Measurements from ENCODE around the gene EPB41.

EPB41 gene

DNA sequence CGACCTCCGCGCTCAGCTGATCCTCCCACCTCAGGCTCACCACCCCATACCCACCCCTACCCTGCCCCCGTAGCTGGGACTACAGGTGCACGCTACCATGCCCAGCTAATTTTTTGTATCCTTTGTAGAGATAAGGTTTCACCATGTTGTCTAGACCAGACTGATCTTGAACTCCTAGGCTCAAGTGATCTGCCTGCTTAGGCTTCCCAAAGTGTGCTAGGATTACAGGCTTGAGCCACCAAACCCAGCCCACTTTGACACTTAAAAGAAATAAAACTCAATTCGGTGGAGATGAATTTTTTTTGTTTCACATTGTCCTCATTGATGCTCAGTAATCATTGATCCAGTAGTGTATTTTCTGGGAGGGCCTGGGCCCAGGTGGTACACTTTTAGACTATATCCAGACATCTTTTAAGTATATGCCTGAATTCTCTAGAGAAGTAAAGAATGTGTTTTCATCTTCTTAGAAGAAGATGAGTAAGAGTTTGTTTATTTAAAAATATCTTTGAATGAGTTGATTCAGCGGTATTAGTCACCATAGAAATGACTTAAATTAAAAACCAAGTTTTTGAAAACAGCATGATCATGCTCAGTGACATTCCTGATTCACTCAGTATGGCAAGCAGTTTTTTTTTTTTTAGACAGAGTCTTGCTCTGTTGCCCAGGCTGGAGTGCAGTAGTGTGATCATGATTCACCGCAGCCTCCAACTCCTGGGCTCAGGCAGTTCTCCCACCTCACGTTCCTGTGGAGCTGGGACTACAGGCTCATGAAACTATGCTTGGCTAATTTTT is 57.8 kb downstream of the EPB41 start:
- FAIRE-seq (no peak), DNase-seq (ENCODE audit: insufficient read length, low spot score) (no peak)

DNA sequence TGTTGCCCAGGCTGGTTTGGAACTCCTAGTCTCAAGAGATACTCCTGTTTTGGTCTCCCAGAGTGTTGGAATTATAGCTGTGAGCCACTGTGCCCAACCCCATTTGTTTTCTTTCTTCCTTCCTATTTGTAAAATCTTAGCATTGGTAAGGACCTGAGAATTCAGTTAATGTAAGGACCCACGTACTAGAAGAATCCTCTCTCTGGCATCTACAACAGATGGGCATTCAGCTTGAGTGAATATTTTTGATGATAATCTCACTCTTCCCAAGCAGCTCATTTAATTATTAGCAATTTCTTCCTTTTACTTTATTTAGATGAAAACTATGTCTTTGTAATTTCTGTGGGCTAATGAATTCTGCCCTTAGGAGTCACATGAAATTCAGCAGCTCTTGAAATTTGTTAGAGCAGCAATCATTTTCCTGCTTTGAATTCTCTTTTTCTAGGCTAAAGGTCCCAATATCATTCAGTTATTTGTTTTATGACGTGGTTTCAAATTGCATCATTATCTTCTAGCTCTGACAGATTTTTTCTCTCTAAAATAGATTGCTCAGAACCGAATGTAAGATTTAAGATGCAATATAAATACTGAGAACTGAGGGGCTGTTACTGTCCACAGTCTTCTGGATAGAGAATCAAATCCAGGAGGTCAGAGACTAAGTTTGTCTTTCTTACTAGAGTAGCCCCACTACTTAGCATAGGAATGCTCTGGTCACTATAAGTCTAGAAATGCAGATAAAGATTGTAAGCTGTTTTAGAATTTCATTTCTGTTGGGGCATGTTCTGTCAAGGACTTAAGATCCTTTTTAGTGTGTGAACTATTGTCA is 59.4 kb downstream of the EPB41 start:
- FAIRE-seq = no peak
- DNase-seq (ENCODE audit: insufficient read length, low spot score) = no peak

DNA sequence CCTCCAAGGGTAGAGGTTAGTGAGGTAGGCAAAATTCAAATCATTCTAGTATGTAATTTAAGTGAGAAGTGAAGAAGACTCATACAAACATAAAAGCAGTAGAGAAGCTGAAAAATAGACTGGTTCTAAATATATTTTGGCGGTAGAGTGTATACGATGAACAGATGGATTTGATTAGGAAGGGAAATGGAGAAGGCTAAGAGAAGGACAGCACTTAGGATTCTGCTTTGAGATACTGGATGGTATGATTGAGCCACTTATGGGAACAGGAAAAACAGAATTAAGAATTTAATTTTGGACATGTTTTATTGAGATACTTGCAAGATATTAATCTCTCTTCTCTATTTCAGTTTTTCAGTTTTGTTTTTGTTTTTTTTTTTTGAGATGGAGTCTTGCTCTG is 60.1 kb downstream of the EPB41 start:
- no peak for FAIRE-seq
- DNase-seq (ENCODE audit: insufficient read length, low spot score) = no peak

DNA sequence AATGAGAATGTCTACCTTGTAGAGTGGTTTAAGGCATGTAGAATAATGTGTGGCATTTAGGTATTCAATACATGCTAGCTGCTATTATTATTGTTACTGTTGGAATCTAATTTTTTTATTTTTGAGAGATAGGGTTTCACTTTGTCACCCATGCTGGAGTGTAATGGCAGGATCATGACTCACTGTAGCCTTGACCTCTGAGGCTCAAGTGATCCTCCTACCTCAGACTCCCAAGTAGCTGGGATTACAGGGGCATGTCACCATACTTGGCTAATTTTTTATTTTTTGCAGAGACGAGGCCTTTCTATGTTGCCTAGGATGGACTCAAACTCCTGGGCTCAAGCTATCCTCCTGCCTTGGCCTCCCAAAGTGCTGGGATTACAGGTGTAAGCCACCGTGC is 61.9 kb downstream of the EPB41 start:
- no peak for DNase-seq (ENCODE audit: insufficient read length, low spot score)
- FAIRE-seq = no peak

DNA sequence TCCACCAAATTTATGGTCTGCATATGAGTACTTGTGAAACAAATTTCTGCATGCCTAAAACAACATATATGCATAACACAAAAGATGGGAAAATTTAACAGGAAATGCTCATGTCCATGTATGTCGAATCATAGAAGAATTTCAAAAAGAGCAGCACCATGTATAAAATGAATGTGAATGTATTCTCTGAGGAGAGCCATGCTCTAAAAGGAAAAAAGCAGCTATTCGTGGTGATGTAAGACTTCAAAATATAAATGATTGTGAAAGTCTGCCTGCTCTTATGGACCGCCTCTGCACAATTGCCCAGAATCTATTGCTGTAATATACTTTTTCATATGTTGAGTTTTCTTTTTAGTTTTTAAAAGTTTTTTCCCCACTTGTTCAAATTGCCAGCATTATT is 66.8 kb downstream of the EPB41 start:
- FAIRE-seq (no peak), DNase-seq (ENCODE audit: insufficient read length, low spot score) (no peak)

DNA sequence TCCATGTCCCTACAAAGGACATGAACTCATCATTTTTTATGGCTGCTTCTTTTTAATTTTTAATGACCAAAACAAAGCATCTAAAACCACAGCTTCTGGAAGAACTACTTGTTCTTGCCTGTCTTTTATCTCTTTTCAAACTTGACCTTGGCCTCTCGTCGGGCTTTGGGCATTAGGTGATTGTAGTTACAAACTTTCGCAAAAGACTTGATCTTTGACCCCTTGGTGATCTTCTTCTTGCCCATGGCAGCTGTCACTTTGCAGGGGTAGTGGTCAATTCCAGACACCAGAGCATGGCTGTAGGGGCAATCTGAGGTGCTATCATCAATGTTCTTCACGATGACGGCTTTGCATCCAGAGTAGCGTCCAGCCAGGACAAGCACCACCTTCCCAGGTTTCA is 67.8 kb downstream of the EPB41 start:
- no peak for FAIRE-seq

DNA sequence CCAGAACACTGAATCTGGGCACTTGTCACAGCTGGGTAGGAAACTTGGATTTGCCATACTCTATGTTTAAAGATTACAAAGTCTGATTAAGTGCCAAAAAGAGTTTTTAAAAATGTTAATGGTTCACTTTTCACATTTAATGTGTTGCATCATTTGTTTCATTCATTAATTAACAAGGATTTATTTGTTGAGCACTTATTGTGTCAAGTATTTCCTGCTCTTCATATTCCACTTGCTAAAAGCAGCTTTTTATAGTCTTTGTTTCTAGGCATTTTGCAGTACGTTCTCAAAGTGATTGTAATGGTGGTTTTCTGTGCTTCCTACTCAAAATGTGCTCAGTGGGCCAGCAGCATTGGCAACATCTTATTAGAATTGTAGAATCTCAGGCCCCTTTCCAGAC is 68.7 kb downstream of the EPB41 start:
- no peak for DNase-seq (ENCODE audit: insufficient read length, low spot score)
- no peak for FAIRE-seq

More for the DNA sequence above, 67.8 kb downstream of the EPB41 start:
- no peak for DNase-seq (ENCODE audit: insufficient read length, low spot score)

DNA sequence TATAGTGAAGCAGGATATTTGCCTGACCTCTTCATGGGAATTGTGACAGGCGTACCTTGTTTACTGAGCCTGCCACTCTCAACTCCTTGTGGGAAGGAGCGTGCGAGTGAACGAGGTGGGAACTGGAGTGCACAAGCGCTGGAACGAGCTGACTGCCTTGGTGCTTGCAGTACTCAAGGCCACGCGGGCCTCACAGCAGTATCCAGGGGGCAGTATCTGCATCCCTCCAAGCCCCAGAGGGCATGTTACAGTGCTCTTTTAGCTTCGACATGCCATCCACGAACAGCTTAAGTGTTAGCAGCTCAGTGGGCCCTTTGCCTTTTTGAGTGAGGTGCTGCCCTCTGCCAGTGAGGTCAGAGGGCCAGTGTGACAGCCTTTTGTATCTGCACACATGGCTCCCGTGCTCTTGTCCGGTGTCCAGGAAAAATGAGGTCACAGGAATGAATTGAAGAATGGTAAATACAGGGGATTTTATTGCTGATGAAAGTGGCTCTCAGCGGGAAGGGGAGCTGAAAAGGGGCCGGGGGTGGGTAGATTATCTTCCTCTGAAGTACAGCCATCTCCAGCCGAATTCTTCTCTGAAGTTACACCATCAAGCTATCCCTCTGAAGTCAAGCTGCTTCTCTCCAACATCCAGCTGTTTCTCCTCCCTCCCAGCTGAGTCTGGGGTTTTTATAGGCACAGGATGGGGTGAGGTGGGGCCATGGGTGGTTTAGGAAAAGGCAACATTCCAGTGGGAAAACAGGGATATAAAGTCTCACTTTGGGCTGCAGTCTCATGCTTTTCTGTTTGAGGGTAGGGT is 69.3 kb downstream of the EPB41 start:
- DNase-seq (ENCODE audit: insufficient read length, low spot score) (no peak), FAIRE-seq (no peak)

DNA sequence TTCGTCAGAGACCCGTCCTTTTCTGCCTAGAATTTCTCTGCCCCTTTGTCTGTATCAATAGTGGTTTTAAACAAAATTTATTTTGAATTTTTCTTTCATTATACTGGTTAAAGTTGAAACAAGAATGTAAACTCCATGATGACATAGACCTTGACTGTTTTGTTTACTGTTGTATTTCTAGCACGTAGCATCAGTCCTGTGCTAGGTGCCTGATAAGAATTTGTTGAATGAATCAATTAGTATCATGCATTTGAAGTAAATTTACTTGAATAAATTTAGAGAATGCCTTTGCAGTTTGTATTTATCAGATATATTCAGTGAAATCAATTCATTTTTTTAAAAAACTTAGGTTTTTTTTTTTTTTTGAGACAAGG is 69.9 kb downstream of the EPB41 start:
- no peak for FAIRE-seq

DNA sequence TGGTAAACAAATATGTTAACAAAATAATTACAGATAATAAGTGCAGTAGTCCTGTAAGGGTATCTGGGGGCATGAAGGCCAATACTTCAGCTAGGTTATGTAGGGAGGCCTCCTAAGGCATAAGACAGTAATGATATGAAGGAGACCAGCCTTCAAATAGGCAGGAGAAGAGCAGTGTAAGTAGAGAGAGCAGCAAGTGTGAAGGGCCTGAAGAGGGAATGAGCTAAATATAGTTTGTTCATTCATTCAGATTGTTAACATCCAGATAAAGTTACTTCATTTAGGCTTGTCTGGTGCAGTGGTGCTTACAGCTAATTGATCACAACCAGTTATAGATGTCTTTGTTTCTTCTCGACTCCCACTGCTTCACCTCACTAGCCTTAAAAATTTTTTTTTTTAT is 71.1 kb downstream of the EPB41 start:
- DNase-seq (ENCODE audit: insufficient read length, low spot score) (no peak), FAIRE-seq (no peak)

More for the DNA sequence above, 69.9 kb downstream of the EPB41 start:
- no peak for DNase-seq (ENCODE audit: insufficient read length, low spot score)

DNA sequence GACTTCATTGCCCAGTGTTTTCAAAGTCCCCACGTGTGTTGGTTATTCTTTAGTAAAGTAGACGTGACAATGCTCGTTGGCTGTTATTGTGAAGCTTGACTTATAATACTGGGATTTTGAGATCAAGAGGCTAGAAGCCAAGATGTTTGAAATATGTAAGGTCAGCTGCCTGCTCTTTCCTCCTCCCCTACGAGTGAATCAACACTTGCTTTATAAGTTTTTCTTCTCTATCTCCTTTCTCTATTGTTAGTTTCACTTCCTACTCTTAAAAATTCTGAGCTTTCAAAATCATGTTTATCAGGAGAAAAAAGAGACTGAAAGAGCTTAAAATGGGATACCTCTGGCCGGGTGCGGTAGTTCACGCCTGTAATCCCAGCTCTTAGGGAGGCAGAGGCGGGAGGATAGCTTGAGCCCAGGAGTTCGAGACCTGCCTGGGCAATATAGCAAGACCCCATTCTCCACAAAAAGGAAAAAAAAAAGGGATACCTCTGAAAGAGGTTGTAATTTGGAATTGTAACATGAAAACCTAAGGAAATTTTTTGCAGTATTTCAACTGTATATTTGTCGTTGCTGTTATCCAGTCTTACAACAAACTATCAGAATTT is 72.0 kb downstream of the EPB41 start:
- DNase-seq (ENCODE audit: insufficient read length, low spot score) (no peak), FAIRE-seq (no peak)

DNA sequence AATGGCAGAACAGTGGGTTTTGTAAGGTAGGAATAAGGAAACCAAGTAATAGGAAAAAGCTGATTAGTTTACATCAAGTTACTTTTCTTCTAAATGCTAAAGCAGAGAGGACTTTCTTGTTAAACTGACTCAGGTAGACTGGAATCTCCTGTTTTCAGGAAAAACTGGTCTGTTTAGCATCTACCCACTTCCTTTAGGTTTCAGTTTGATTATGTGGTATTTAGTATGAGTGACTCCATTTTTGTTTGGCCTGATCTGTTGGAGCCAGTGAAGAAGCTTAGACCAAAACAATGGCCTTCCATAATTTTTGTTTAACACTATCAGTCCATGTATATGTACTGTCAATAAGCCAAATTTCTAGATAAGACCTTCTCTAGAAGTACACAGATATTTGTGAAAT is 88.4 kb downstream of the EPB41 start:
- no peak for DNase-seq (ENCODE audit: insufficient read length, low spot score)
- no peak for FAIRE-seq

DNA sequence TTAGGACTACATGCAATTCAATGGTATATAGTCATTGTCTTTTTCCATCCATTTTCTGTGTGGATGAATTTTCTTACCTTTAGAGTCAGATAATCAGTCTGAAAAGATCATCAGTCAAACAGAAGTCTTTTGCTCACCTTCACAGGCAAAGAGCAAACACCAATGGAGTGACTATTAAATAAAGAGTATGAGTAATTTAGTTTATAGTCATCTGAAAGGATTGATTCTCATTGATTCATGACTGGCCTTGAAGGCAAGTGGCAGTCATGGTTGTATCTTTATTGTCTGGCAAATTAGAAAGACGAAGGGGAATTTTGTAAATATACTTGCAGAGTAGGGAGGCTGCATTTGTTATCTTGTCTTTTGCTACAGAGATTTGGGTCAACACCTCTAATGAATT is 89.9 kb downstream of the EPB41 start:
- FAIRE-seq = no peak
- no peak for DNase-seq (ENCODE audit: insufficient read length, low spot score)

DNA sequence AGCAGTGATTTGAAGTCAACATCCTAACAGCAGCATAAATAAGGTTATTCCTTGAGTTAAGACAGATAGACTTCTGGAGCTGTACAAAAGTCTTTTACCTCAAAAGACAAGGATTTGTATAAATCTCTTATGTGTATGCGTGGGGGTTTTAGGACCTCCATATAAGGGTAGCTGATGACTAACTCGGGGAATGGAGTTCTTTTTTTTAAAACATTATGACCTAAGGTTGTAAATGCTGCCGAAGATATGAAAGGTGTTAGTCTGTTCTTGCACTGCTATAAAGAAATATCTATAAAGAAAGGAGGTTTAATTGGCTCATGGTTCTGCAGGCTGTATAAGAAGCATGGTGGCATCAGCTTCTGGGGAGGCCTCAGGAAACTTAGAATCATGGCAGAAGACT is 90.4 kb downstream of the EPB41 start:
- no peak for FAIRE-seq
- no peak for DNase-seq (ENCODE audit: insufficient read length, low spot score)

DNA sequence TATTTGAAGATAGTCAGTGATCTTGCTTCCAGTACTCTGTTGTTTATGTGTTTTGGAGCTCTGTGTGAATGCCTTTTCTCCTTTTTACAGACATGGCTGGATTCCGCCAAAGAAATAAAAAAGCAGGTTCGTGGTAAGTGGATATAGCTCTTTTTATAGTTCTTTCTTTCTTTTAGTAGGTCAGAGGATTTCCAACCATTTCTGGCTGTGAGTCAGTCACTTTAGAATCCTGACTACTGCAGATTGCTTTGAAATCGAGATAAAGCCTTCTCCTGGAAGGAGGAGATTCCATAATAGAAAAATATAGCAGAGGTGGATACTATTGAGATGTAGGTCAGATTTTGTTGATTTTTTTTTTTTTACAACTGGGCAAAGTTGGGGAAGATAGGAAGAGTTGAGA is 97.4 kb downstream of the EPB41 start:
- no peak for FAIRE-seq
- no peak for DNase-seq (ENCODE audit: insufficient read length, low spot score)

DNA sequence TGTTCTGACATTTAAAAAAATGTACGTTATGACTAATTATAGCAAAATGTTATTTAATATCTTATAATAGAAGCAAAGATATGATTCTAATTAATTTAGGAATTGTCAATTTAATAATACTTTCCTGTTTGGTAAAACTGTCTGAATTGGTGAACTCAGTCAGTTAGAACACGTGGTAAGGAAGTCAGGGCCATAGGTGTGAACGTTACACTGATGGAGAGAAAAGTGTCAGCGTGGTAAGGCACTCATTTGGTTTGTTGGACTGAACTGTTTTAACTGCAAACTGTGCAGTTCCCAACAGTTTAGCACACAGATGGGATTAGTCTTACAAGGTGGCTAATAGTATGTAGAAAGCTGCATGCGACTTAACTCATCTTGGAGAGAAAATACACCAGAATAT is 102.9 kb downstream of the EPB41 start:
- FAIRE-seq = no peak
- DNase-seq (ENCODE audit: insufficient read length, low spot score) = no peak

DNA sequence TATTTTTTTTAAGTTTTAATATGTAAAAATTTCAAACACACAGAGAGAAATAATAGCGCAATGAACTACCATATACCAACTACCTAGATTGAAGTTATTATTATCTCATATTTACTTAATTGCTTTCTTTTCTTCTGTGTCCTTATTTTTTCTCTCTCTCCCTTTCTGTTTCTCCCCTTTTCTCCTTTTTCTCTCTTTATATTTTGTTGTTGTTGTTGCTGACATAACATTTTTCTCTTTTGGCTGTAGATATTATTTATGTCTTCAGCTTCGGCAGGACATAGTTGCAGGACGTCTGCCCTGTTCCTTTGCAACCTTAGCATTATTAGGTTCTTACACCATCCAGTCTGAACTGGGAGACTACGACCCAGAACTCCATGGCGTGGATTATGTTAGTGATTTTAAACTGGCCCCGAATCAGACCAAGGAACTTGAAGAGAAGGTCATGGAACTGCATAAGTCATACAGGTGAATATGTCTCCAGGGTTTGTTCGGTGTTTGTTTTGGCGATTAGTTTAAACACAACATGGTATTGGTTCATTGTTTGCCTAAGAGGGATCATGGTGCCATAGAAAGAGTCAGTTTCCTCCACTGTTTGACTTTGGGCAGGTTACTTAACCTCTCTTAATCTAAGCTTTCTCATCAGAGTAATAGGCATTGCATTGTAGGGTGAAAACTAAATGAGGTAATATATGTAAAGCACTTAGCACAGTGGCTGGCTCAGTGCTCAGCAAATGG is 103.8 kb downstream of the EPB41 start:
- no peak for DNase-seq (ENCODE audit: insufficient read length, low spot score)
- no peak for FAIRE-seq

DNA sequence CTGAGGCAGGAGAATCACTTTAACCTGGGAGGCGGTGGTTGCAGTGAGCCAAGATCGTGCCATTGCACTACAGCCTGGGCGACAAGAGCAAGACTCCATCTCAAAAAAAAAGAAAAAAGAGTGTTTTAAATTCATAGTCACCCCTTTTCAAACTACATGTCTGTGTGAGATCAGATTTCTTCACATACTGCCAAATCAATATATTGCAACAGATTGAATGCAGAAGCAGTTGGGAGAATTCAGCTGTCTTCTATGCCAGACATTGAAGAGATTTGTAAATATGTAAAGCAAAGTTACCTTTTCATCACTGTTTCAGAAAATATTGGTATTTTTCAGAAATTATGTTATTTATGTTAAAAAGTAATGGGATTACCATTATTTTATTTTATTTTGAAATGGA is 108.3 kb downstream of the EPB41 start:
- no peak for FAIRE-seq

DNA sequence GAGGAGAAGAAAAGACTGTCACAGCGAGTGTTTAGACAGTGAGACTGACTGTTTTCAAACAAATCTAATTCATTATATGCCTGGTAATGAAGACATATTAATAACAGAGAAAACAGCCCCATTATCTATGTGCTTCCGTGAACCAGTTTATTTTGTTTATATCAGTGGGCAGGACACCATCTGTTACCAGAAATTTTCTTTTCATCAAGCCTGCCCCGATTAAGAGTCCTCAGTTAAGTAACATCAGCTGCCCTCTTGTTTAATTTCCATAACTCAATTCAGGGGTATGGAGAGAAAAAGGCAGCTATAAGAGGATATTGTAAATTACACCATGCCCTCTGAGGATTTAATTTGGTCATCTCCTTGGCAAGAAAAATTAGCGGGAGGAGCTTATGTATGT is 115.3 kb downstream of the EPB41 start:
- no peak for FAIRE-seq
- no peak for DNase-seq (ENCODE audit: insufficient read length, low spot score)

More for the DNA sequence above, 108.3 kb downstream of the EPB41 start:
- no peak for DNase-seq (ENCODE audit: insufficient read length, low spot score)

DNA sequence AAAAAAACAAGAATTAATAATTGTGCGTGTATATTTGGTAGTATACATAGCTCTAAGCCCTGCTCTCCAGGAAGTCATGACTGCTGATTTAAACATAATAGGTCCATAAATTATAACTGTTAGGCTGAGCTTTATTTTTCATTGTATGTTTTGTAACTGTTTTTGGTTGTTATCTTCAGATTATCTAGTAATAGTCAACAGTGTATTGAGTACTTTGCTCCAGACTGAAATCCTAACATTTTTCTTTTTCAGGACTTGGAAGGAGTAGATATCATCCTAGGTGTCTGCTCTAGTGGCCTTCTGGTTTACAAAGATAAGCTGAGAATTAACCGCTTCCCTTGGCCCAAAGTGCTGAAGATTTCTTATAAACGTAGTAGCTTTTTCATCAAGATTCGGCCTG is 118.5 kb downstream of the EPB41 start:
- no peak for FAIRE-seq
- no peak for DNase-seq (ENCODE audit: insufficient read length, low spot score)
